Measurements from ENCODE around the gene MRPL2.

GRCh38 chr6:43089467-43089866, 30.2 kb upstream of the MRPL2 start:
- TF ChIP-seq ZNF449 (tag by site-specific recombination; IDR thresholded peaks at IDR 0.05) (no peak), CTCF (tag by site-specific recombination; IDR thresholded peaks at IDR 0.05) (no peak), ZNF660 (tag by site-specific recombination; IDR thresholded peaks at IDR 0.05) (no peak), YY1 (tag by site-specific recombination; IDR thresholded peaks at IDR 0.05) (no peak), ZNF658 (tag by site-specific recombination; IDR thresholded peaks at IDR 0.05) (no peak), PBX3 (CRISPR knock-in tag; IDR thresholded peaks at IDR 0.05) (no peak)

Measured in HEK293 (cell line).